ENCODE measurements around the gene WNT5A.

DNA sequence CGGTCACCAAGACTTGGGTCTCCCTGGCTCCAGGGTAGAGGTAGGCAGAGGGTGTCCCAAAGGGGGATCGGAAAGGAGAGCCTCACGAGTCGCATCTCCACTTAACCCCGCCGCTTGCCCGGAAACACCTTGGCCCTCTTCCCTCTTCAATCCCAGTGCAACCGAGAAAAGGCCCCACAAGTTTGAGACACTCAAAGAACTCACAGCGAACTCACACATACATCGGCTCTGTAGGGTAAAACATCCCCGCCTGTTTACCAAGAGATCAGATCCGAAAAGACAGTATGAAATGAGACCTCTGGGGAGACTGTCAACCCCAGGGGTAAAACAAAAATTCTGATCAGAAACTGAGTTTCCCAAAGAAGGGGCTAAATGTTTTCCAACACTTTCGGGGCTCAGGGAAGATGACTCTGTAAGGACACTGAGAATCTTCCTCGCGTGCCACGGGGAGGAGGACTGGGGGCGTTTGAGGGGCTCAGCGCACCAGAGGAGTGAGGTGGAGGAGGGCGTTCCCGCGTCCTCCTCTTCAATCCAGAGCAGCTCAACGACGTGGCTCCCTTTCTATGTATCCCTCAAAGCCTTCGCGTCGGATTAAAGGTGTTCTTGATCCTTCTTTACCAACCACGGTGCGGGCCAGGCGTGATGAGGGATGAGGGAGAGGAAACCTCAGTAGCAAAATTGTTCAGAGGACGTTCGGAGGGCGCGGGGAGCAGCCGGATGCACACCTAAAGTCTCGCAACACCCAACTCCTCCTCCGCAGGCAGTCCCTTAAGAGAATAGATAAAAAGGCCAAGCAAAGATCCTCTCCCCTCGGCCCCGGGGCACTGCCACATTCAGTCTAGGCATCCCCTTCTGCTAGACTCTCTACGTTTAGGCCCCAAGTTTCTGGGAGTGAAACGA, 3.7 kb downstream of the WNT5A start:
- TF ChIP-seq, protein P1, sequence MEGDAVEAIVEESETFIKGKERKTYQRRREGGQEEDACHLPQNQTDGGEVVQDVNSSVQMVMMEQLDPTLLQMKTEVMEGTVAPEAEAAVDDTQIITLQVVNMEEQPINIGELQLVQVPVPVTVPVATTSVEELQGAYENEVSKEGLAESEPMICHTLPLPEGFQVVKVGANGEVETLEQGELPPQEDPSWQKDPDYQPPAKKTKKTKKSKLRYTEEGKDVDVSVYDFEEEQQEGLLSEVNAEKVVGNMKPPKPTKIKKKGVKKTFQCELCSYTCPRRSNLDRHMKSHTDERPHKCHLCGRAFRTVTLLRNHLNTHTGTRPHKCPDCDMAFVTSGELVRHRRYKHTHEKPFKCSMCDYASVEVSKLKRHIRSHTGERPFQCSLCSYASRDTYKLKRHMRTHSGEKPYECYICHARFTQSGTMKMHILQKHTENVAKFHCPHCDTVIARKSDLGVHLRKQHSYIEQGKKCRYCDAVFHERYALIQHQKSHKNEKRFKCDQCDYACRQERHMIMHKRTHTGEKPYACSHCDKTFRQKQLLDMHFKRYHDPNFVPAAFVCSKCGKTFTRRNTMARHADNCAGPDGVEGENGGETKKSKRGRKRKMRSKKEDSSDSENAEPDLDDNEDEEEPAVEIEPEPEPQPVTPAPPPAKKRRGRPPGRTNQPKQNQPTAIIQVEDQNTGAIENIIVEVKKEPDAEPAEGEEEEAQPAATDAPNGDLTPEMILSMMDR (IDR thresholded peaks at IDR 0.05; ENCODE audit: poor library complexity), result no peak
- peak; percentile 35 for TF ChIP-seq EZH2 (IDR thresholded peaks at IDR 0.05; ENCODE audit: borderline replicate concordance)
- no peak for TF ChIP-seq EZH2phosphoT487 (IDR thresholded peaks at IDR 0.05; ENCODE audit: low read depth, severe bottlenecking, unreplicated experiment)

Measured in hepatocyte (in vitro differentiated cells).